Activated CD8-positive, alpha-beta memory T cell treated with anti-CD3 and anti-CD28 coated beads, Interleukin-2, amount 50 U/mL, for 48 hours (primary cell): ENCODE measurements around the gene ITFG2.

Experiments
- DNase-seq: peaks from one replicate; pipeline ENCODE4 v3.0.0-alpha.2; 2020

The ITFG2 gene

DNA sequence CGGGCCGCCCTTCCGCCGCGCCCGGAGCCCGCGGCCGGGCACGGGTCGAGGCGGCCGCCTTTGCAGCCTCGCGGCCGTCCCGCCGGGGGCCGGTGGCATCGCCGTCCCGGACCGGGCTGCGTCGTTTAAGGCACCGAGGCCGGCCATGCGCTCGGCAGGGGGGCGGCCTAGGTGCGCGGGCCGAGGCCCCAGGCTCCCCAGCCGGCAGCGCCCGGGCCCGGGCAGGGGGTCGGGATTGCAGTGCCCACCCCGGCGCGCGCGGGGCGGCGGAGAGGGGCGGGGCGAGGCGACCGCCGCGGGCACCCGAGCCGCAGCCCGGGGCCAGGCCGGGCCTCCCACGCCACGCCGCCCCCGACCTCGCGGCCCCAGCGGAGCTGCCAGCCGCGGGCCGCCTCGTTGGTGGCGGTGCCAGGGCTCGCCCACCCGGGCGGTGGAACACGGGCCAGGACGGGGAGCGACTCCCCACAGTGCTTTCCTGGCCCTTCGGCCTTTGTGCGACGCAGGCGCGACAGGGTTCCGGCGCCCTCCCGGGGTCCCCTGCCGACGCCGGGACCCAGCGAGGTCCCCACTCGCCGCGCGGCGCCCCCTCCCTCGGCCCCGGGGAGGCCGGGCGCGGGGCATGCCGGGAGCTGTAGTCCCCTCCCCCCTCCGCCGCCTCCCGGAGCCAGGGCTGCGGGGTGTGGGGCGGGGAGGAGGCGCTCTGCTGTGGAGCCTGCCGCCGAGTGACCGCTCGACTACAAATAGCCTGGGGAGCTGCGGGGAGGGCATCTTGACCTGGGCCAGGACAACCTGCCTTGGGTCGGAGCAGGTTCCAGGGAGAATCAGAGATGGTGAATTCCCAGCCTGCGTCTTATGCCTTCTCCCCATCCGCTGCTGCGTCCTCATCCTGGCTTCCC lies 16.9 kb upstream of the ITFG2 start:
- peak; percentile 86 for DNase-seq

DNA sequence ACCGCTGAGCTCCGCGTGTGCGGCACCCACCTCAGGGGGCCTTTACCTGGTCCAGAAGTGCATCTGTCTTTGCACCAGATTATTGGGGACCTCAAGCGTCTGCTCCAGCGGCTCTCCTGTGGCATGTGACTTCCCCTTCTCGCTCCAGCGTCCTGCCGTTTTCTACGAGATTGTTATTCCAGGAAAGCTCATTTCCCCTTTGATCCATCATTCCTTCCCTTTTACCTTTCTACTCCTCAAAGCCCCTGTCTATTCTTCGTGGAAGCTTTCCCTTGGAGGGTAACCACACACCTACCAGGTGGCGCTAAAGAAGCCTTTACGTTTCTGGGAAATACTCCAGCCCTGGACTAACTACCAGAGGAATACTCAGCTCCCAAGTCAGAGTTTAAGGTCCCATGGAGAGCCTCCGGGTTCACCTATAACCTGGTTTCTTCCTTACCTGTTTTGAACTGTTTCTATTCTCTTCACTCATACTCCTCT lies 16.2 kb upstream of the ITFG2 start:
- DNase-seq: no peak

DNA sequence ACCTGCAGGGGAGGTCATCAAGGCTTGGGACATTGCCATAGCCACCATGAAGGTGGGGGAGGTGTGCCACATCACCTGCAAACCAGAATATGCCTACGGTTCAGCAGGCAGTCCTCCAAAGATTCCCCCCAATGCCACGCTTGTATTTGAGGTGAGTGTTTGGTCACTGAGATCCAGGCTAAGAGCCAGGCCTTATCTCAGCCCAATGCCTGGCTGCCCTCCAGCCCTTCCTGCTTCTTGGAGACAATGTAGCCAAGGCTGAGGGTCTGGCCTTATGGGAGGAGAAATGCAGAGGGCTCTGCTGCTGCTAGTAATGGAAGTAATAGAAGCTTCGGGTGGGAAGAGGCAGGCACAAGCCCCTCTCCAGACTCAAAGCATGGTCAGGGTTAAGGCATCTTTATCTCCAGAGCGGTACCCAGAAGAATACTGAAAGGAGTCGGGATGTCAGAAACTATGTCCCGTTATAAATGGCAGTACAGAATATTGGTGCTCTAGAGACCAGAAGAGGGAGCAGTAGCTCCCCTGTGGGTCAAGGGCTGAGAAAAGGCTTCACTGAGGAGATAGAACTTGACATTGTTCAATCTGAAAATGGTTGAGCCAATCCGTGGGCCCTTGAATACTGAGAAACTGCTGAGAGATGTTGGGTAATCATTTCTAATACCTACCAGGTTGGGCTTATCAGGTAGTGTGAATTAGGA lies 14.6 kb upstream of the ITFG2 start:
- no peak for DNase-seq

DNA sequence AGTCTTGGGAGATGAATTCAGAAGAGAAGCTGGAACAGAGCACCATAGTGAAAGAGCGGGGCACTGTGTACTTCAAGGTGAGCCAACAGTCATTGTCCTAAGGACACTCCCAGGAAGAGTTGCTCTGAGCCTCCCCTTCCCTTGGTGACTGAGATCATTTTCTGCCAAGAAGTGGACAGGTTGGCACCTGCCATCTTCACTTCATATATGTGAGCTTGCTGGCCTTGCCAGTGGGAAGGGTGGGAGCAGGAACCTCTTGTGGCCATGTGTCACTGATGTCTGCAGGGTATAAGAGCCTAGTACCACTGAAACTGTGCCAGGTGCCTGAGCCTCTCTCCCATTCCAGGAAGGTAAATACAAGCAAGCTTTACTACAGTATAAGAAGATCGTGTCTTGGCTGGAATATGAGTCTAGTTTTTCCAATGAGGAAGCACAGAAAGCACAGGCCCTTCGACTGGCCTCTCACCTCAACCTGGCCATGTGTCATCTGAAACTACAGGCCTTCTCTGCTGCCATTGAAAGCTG lies 12.4 kb upstream of the ITFG2 start:
- DNase-seq: no peak

DNA sequence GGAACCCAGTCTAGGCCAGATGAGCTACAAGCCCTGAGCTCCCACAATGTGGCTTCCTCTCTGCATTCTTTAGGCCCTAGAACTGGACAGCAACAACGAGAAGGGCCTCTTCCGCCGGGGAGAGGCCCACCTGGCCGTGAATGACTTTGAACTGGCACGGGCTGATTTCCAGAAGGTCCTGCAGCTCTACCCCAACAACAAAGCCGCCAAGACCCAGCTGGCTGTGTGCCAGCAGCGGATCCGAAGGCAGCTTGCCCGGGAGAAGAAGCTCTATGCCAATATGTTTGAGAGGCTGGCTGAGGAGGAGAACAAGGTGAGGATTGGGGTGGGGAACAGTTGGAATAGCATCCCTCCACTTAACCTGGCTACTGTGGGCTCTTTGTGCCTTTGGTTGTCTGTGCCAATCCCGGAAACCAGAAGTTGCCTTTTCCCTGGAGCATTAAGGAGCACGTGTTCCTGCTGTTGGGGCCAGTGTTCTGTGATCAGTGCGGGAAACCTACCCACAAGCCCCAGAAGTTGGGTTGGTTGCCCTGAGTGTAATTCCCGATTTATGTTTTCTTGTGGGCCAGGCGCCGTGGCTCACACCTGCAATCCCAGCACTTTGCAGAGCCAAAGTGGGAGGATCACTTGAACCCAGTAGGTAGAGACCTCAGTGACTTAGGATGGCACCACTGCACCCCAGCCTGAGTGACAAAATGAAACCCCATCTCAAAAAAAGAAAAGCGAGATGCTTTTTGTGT lies 11.3 kb upstream of the ITFG2 start:
- no peak for DNase-seq

DNA sequence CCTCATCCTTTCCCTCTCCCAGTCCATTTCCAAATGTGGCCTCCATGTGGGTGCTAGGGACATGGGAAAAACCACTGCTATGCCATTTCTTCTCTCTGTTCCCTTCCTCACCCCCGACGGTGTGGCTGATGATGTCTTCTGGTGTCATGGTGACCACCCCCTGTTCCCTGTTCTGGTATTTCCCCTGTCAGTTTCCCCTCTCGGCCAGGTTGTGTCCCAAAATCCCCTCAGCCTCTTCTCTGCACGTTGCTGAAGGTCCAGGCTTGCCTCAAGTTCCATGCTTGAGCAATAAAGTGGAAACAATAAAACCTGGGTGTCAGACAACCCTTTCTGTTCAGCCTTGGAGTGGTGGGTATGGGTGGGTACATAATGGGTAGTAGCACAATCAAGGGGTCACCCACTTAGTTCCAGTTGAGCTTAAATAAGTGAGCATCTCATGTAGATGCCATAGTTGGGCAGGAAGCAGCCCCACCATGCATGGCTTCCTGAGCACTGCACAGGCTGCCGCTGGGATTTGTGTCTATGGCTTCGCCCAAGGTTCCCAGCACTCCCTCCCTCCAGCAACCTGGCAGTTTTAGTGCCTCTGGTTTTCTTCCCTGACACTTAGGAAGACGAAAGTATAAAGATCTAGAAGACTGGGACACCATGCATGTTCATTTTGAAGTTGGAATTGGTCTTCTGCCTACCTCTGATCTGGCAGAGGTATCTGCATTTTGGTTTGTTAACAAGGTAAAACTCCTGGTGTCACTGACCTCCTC lies 8.7 kb upstream of the ITFG2 start:
- DNase-seq: no peak

DNA sequence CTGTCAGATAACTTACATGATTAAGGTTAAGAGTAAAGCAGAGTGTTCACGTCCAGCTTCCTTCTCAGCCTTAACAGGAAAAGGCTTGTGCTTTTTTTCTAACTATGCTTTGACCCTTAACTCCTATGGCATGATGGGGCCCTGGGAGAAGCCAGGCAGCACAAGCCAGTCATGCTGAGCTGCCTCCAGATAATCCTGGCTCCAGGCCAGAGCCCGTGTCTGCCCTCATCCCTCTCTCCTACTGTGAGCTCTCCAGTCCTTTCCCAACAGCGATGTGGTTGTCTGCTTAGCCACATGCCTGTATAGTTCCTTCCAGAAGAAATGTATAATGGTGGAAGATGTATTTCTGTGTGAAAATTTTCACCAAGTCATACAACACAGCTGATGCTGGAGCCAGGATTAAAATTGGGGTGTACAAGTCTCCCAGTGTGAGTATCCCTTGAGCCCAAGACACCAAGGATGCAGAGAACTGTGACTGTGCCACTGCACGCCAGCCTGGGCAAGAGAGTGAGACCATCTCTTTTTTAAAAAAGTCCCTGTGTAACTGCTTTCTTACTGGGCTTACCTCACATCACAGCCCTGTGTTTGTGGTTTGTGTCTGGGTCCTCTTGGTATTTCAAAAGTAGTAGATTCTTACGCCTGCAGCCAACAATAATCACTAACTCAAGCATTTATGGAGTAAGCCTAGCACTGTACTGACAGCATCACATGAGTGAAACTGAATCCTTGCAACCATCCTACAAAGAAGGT lies 7.9 kb upstream of the ITFG2 start:
- DNase-seq: no peak

DNA sequence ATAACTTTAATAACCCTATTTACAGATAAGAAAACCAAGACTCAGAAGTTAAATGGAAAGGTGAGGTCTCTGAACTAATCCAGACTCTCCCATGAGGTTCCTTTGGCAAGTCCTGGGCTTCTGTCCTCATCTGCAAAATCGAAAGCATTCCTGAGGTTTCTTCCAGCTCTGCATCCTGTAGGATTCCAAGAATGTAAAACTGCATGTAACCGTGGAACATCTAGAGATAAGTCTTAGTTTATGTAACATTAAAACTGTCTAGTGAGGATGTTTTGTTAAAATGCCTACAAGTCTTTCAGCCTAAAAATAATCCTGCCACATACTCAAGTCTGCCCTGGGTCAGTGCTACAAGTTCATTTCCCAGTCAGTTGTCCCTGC lies 7.3 kb upstream of the ITFG2 start:
- no peak for DNase-seq

DNA sequence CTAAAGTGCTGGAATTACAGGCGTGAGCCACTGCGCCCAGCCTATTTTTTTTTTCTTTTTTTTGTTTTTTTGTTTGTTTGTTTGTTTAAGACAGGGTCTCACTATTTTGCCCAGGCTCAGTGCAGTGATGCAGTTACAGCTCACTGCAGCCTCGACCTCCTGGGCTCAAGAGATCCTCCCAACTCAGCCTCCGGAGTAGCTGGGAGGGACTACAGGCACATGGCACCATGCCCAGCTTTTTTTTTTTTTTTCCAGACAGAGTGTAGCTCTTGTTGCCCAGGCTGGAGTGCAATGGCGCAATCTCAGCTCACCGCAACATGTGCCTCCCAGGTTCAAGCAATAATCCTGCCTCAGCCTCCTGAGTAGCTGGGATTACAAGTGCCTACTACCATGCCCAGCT lies 5.8 kb upstream of the ITFG2 start:
- DNase-seq: no peak

DNA sequence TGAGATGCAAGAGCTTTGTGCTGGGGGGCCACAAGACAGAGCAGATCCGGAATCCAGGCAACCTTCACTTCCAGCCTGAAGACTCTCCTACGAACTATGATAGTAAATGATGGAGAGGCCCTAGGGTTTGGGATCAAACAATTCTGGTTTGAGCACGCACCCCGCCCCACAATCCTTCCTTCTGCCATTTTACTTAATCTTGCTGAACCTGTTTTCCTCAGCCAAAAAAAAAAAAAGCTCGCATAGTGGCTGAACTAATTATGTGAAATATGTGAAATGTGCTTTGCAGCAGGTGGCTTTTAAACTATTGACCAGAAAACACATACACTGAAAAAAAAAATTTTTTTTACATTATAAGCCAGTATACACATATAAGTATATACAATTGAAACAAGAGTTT lies 667 bp upstream of the ITFG2 start:
- no peak for DNase-seq

DNA sequence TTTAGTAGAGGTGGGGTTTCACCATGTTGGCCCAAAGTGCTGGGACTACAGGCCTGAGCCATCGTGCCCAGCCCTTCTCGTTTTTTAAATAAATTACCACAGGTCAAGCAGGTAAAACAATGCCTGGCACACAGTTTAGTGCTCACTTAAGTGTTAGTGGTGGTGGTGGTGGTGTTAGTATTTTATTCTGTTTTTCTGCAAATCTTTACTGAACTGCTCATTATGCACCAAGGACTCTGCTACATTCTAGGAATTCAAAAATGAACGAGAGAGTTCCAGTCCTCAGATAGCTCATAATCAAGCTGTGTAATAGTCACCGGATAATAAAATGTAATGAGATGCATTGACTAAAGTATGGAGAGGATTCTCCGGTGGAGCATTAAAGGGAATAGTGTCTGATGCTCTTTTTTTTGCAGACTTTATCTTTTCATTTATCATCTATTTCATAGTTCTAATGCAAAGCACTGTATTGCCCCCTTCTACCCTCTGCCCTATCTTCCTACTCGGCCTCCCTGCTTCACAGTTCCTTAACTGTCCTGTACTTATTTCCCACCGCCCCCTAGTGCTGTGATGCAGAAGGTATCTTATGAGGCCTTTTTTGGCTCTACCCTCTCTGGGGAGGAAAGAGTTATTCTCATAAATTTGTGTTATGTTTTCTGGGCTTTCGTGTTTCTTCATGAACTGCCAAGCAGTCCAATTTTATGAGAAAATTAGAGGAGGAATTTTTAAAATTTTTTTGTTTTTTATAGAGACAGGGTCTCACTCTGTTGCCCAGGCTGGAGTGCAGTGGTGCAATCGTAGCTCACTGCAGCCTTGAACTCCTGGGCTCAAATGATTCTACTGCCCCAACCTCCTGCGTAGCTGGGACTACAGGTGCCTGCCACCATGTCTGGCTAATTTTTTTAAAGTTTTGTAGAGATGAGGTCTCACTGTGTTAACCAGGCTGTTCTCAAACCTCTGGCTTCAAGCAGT lies 1.0 kb downstream of the ITFG2 start:
- no peak for DNase-seq

DNA sequence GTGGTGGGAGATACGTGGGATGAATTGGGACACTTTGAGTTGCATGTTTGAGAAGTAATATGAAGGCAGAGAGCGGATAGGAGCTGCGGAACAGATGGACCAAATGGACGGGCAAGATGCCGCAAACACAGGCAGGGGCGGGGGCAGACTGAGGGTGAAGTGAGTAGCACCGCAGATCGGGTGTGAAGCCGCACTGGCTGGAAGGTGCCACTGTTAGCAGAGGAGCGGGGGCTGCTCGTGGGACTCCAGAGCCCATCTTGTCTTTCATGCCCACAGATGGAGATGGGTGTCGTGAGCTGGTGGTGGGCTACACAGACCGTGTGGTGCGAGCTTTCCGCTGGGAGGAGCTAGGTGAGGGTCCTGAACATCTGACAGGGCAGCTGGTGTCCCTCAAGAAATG lies 7.3 kb downstream of the ITFG2 start:
- no peak for DNase-seq

DNA sequence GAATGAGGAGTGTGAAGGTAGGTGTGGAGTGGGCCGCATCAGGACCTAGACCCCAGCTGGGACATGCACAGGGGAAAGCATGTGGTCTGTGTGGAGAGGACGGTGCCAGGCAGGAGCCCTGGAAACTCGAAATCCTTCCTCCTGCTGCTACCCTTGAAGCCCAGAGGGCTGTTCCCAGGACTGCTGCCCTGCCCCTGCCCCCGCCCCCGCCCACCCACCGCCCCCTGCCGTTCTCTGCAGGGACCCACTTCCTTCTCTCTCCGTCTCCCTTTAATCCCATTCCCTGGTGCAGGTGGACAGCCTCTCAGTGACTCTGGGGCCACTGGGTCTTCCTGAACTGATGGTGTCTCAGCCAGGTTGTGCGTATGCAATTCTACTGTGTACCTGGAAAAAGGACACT lies 8.0 kb downstream of the ITFG2 start:
- no peak for DNase-seq

DNA sequence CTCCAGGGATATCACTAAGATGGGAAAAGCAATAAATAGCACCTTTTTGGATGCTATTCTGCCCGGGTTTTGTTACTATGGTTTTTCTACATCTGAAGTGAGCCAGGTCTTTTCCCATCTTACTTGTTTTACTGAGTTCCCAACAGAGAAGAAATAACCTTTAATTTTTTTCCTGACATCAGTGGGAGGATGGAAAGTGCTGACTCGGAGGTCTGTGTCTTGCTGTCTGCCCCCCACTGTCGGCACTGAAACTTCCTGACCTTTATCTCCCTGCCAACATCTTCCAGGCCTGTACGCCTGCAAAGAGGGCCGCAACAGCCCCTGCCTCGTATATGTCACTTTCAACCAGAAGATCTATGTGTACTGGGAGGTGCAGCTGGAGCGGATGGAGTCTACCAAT lies 11.0 kb downstream of the ITFG2 start:
- DNase-seq: no peak

DNA sequence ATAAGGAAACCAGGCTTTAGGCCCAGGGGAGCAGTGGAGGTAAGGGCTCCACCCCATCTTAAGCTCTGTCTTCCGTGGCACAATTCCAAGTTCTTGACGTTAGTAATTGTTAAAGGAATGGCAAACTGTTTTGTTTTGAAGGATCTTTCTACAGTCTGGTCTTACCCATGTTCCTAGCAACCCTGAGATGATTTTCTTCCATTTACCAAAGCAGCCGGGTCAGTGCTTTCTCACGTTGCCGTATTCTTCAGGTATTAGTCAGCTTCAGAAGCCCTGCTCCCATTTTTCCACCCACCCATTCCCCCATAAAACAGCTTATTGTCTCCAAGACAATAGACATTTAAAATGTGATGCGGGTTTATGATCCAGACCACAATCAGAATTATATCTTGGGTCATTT lies 12.1 kb downstream of the ITFG2 start:
- no peak for DNase-seq

DNA sequence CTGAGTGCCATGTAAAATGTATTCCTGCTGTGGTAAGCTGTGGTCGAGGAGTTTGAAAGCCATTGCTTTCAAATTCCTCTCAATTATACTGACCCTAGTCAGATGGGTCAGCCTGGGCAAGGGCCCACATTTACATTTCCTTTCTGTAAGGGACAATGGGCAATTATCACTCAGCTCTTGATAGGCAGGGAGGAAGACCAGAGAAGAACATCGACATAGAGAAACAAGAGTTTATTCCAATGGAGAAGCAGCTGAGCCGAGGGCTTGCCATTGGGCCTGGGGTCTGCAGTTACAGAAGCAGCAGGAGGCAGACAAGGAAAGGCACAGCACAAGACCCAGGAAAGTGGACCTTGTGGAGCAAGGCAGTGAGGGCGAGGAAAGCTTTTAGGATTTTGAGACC lies 12.7 kb downstream of the ITFG2 start:
- DNase-seq: no peak

DNA sequence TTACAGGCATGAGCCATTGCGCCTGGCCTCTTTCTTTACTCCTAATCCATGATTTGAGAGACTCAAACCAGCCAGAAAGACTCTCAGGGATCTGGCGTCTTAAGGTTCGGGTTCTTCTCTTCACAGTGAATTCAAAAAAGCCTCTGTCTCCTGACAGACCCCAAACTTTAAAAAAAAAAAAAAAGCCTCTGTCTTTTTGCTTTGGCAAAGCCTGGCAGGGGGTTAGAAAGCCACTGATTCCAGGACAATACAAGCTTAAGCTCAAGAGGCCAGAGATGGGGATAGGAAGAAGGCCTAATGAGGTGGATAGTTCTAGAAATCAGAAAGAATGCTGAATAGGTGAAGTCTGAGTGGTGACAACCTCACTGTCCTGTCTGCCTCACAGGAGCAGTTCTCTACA lies 13.6 kb downstream of the ITFG2 start:
- no peak for DNase-seq

DNA sequence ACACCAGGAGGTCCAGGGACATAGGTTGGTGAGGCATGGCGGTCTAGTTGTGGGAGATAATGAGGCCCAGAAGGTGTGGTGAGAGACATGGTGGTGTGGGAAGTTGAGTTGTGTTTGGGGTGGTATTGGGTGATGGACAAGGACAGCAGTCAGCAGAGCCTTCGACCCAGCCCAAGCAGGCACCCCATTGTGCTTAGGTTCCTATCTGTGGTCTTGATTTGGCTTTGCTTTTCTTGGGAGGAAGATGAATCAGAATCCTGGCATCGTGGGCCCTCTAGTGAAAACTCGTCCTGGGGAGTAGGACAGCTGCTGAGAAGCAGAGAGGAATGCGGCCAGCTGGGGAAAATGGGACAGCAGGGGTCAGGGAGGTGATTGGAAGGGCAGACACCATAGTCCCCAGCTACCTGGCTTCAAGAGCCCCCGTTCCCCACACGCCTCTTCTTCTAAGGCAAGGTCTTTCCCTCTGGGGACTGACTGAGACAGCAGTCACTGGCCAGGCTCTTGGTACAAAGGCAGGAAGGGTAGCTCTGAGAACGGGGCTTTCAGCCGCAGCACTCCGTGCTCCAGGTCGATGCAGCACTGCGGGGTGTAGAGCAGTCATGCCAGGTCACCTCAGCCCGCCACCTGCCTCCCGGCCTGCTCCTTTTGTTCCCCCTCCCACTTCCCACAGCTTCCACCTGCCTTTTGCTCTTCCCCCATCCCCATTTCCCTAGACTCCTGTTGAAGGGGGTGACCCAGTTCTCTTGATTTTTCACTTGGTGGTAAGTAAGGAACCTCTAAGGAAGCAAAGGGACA lies 14.4 kb downstream of the ITFG2 start:
- no peak for DNase-seq

DNA sequence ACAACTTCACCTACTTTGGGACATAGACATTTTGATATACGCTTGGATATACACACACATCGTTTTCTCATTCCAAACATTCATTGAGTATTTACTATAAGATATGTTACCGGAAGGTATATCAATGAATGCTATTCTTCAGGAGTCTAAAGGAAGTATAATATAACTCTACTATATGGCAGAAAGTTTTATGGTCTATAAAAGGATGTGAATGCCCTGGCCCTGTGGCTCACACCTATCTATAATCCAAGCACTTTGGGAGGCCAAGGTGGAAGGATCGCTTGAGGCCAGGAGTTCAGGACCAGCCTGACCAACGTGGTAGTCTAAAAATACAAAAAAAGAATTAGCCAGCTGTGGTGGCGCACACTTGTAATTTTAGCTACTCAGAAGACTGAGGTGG lies 16.8 kb downstream of the ITFG2 start:
- DNase-seq: no peak
